HG02852 (cell line): ENCODE measurements around the gene ADORA1.

Experiments used
- ATAC-seq: cut with Tn5 transposase; IDR thresholded peaks from one replicate; pipeline ENCODE4 v1.9.1; 2021; ENCODE audit warnings: mild to moderate bottlenecking, moderate library complexity; ENCODE audit not compliant: unreplicated experiment

ADORA1 gene

DNA sequence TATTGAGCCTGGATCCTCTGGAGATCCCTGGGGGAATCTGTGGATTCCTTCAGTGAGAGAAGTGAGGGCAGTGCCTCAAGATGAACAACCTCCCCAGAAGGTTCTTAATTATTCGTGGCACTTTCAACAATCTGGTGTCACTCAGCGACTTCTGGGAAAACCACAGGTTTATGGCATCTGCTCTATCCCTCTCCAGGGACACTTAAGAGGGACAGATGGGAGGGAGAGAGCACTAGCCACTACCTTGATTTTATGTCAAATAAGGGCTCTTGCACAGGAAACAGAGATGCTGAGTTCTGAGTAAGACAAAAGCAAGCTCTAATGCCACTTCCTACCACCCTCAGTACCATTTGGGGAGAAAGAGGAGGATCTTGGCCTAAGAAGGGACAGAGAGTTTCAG lies 80.2 kb downstream of the ADORA1 start:
- no peak for ATAC-seq

DNA sequence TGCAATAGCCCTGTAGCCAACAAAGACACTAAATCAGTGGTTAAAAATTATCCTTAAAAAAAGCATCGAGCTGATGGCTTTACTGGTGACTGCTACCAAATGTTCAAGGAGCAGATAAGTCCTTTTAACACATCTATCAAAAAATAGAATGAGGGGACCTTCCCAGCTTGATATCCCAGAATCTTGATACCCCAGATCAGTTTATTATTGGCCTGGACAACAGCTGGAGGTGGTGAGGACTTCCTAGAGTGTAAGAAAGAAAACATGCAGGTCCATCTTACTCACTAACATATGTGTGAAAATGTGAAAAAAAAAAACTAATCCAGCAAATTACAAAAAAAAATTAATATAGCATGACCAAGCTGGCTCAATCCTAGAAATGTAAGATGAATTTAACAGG lies 80.7 kb downstream of the ADORA1 start:
- ATAC-seq: no peak

DNA sequence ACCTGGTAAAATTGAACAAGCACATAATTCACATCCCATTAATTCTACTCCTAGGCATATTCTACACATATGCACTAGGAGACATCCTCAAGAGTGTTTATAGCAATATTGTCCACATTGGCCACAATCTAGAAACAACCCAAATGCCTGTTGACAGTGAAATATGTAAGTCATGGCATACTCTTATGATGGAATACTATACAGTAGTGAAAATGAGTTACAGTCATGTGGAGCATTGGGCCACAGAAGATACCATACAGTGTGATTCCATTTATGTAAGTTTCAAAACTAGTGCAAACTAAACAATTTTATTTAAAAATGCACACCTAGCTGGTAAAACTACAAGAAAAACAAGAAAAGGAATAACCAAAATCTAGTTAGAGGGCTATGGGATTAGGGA lies 82.8 kb downstream of the ADORA1 start:
- ATAC-seq: no peak

DNA sequence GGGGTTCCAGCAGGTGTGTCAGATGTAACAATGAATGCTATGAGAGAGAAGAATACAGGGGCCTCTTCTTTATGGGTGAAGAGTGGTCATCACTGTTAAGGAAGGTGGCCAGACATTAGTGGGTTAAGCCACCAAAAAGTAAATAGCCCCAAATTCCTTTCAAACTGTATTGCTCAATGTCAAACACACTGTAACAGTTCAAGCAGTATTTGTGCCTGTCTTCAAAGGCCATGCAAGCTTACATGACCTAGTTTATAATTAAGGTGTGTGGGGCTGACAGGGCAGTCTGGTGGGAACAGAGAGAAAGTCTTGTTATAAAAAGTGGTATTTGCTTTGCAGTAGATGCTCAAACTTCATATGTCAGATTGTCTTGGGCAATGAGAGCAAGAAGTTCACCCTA lies 83.5 kb downstream of the ADORA1 start:
- ATAC-seq: no peak

DNA sequence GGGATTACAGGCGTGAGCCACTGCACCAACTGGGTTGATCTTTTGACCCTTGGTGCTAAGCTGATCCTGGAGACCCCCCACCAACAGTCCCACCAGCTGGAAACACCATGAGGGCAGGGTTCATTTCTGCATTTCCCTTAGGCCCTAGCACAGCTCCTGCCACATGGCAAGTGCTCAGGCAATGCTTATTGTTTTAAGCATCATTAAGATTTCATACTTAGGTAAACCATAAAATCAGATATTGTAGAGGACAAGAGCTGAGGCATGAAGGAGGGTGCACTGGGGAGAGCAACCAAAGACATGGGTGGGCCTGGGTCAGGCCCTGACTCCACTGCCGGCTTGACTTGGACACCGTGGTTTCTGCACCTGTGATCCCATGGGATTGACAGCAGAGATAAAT lies 84.3 kb downstream of the ADORA1 start:
- ATAC-seq: no peak

DNA sequence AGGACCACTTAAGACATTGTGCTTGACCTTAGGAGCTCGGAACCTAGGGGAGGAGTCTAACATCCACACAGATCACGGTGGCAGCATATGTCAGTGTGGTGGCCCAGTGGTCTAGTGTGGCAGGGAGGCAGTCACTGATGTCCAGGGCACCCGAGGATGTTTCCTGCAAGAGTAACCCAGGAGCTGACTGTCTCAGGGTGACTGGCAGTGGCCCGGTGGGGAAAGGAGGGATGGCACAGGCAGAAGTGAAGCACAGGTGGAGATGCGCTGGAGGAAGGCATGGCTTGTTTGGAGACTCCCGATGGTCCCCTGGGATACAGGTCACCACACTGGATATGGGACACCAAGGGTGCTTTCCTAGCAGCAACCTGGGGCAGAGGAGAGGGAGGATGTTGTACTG lies 85.6 kb downstream of the ADORA1 start:
- ATAC-seq: no peak

DNA sequence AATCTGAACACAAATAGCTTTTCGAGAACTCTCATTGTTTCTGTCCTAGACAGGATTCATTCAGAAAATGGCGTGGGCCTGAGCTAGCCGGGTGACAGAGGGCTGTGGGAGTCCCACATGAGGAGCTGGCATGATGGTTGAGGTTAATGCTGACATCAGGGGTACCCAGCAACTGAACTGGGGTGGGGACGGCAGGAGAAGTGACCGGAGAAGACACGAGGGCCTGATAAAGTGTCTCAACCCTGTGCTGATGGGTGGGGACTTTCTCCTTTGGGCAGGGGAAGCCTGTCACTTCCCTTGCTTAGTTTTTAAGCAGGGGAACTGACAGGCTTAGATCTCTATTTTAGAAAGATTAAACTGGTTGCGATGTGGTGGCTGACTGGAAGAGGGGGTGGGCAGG lies 87.3 kb downstream of the ADORA1 start:
- no peak for ATAC-seq

DNA sequence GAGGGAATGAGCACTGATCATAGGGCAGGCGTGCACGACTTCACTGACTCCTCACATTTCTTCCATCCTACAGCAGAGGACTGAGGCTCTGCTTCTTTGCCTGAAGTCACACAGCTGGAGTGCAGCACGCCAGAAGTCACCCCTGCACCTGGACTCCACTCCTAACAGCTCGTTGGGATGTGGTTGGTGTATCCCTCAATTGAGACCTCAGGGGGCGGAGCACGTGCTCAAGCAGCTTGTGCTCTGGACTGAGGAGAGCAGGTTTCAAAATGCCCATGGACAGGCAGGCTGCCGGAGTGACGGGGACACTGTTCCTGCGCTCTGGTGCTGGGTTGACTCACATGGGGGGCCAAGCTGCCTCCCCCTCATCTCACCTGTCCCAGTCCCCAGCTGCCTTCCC lies 88.0 kb downstream of the ADORA1 start:
- no peak for ATAC-seq

DNA sequence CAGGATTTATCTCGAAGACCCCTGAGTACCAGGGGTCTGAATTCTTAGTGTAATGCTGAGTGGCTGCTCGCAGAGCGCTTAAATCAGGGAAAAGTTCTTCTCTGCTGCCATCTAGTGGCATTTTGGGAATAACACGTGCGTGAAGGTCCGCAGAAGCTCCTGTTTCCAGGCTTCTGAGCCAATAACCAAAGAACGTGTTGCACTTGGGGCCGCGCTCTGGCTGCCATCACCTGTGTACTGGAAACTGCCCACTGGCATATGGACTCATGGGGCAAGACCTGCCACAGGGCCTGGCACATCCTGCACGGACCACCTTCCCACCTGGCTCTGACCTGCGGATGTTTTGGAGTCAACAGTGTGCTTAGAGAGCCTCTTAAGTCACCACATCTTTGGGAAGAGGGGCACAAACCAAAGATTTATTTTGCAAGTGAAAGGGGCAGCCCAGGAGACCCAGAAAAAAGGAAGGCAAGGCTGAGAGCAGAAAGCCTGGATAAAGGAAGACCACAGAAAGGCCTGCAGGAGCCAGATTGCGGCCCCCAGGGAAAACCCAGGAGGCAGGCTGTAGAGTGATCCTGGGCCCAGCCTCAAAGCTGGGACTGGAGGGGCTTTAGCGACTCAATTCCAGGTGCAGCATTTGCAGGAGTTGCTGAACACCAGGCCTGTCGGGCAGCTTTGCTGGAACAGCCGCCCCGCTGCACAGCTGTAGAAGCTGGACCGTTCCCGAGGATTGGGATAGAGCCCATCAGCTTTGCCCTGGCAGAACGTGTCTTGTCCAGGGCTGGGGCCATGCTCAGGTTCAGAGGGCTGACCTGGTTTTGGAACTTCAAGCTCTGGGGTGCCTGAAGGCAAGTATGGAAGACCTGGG lies 89.0 kb downstream of the ADORA1 start:
- no peak for ATAC-seq
